HEK293T (cell line): Measurements from ENCODE around the gene MTOR.

Source experiments
- CTCF ChIA-PET: fragments of 350-600 bp; formaldehyde crosslinking; extraction: SDS; loops from one replicate; lab custom pipeline; 2021; ENCODE audit warnings: antibody characterized with exemption, inconsistent platforms; lab: Yijun Ruan, JAX
- POLR2A ChIA-PET: fragments of 350-600 bp; formaldehyde crosslinking; extraction: SDS; loops from one replicate; lab custom pipeline; 2020; ENCODE audit warnings: antibody characterized with exemption, inconsistent platforms; lab: Yijun Ruan, JAX
- DNase-seq: peaks from one replicate; pipeline ENCODE4 v3.0.0; 2012; ENCODE audit warnings: mixed read lengths; ENCODE audit errors: extremely low spot score
- ARNT ChIP-seq: fragments of 450-650 bp; IDR thresholded peaks from 2 replicates; pipeline ENCODE4 v1.6.1; 2017; ENCODE audit warnings: mild to moderate bottlenecking
- BHLHE40 ChIP-seq: fragments of 450-650 bp; IDR thresholded peaks from 2 replicates; pipeline ENCODE4 v1.6.1; 2016; ENCODE audit warnings: mild to moderate bottlenecking, moderate library complexity, borderline replicate concordance
- CTBP1 ChIP-seq: fragments of 450-650 bp; IDR thresholded peaks from 2 replicates; pipeline ENCODE4 v1.6.1; 2016; ENCODE audit warnings: borderline replicate concordance
- ELF4 ChIP-seq: fragments of 450-650 bp; IDR thresholded peaks from 2 replicates; pipeline ENCODE4 v1.6.1; 2017; ENCODE audit warnings: antibody characterized with exemption
- FOXA1 ChIP-seq: fragments of 450-650 bp; IDR thresholded peaks from 2 replicates; pipeline ENCODE4 v1.6.1; 2016; ENCODE audit warnings: mild to moderate bottlenecking
- FOXK2 ChIP-seq: fragments of 450-650 bp; IDR thresholded peaks from 2 replicates; pipeline ENCODE4 v1.6.1; 2016; ENCODE audit warnings: mild to moderate bottlenecking
- FOXM1 ChIP-seq: fragments of 450-650 bp; IDR thresholded peaks from 2 replicates; pipeline ENCODE4 v1.6.1; 2017; ENCODE audit warnings: mild to moderate bottlenecking, borderline replicate concordance
- HDGF ChIP-seq: fragments of 450-650 bp; IDR thresholded peaks from 2 replicates; pipeline ENCODE4 v1.6.1; 2017; ENCODE audit warnings: antibody characterized with exemption, borderline replicate concordance
- L3MBTL2 ChIP-seq: fragments of 450-650 bp; conservative IDR thresholded peaks from 2 replicates; pipeline ENCODE4 v1.6.1; 2016; ENCODE audit warnings: mild to moderate bottlenecking
- LEF1 ChIP-seq: fragments of 450-650 bp; IDR thresholded peaks from 2 replicates; pipeline ENCODE4 v1.6.1; 2017; ENCODE audit warnings: mild to moderate bottlenecking, borderline replicate concordance
- NFRKB ChIP-seq: fragments of 450-650 bp; IDR thresholded peaks from 2 replicates; pipeline ENCODE4 v1.6.1; 2016; ENCODE audit warnings: mild to moderate bottlenecking, moderate library complexity
- SP1 ChIP-seq: fragments of 450-650 bp; IDR thresholded peaks from 2 replicates; pipeline ENCODE4 v1.6.1; 2017
- SUZ12 ChIP-seq: fragments of 450-650 bp; IDR thresholded peaks from 2 replicates; pipeline ENCODE4 v1.6.1; 2016; ENCODE audit warnings: mild to moderate bottlenecking
- TARDBP ChIP-seq: fragments of 450-650 bp; IDR thresholded peaks from 2 replicates; pipeline ENCODE4 v1.6.1; 2016
- ZNF384 ChIP-seq: fragments of 450-650 bp; IDR thresholded peaks from 2 replicates; pipeline ENCODE4 v1.6.1; 2016
- TF ChIP-seq, protein P1 (sequence below): fragments of 450-650 bp; IDR thresholded peaks from 2 replicates; pipeline ENCODE4 v1.6.1; 2016

MTOR gene

DNA sequence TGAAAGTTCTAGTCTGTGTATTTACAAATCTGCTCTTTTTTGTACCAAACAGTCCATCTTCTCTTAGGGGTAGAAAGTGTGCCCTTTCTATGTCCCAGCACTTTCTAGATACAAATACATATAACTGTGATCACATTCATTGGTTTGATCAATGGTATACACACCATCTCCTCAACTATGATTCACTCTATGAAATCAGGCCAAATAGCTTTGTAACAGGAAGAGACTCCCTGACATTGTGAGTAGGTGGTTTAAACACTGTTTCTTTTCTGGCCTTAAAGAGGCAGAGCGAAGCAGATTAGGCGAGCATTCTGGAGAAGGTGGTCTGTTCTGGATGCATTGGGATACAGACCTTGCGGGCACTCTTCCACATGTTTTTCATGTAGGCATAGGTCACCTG lies 123.4 kb downstream of the MTOR start:
- ChIA-PET CTCF (no interaction called here), POLR2A (no interaction called here)
- TF ChIP-seq SP1 (no peak), ZNF384 (no peak), NFRKB (no peak), TARDBP (no peak), SUZ12 (no peak), HDGF (no peak), BHLHE40 (no peak), ELF4 (no peak), FOXA1 (no peak), ARNT (no peak), FOXK2 (no peak), FOXM1 (no peak), L3MBTL2 (no peak)
- TF ChIP-seq, protein P1, sequence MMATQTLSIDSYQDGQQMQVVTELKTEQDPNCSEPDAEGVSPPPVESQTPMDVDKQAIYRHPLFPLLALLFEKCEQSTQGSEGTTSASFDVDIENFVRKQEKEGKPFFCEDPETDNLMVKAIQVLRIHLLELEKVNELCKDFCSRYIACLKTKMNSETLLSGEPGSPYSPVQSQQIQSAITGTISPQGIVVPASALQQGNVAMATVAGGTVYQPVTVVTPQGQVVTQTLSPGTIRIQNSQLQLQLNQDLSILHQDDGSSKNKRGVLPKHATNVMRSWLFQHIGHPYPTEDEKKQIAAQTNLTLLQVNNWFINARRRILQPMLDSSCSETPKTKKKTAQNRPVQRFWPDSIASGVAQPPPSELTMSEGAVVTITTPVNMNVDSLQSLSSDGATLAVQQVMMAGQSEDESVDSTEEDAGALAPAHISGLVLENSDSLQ = no peak
- no peak for DNase-seq

DNA sequence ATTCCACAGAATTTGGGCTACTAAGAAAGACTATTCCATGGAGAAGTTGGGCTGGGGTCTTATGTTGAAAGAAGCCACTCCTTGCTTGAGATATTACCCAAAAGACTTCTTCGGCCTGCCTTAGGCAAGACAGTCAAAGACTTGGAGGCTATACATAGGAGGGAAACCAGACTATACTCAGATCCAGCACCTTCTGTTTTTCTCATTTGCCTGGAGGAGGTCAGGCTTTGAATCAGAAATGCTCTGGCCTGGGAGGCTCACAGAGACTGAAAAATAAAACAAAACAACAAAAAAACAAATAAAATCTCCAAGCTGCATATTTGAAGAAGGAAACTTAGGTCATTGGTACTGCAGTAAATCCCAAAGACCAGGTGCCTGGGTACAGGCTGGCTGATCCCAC lies 124.3 kb downstream of the MTOR start:
- ChIA-PET POLR2A (no interaction called here), CTCF (no interaction called here)
- no peak for DNase-seq
- TF ChIP-seq SUZ12 = no peak
- no peak for TF ChIP-seq L3MBTL2
- TF ChIP-seq, protein P1 = no peak
- no peak for TF ChIP-seq BHLHE40
- no peak for TF ChIP-seq LEF1
- no peak for TF ChIP-seq ELF4
- TF ChIP-seq SP1 = no peak
- no peak for TF ChIP-seq NFRKB
- TF ChIP-seq FOXM1 = no peak

DNA sequence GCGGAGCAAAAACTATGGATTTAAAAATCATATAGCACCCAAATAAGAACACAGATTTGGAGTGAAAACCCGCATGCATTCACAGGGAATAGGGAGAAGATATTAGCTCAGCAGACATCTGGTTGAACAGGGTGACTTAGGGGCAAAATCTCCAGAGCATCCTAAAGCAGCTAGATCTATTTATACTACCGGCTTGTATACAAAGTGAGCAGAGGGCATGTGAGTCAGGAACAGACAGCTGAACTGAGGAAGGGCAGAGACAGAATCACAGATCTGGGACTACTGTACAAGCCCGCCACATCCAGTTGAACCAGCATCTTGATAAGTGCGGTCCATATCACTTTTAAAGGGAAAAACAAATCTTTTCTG lies 127.5 kb downstream of the MTOR start:
- ChIA-PET POLR2A (no interaction called here), CTCF (no interaction called here)
- no peak for DNase-seq
- TF ChIP-seq FOXM1 = no peak
- no peak for TF ChIP-seq FOXA1
- TF ChIP-seq, protein P1 = no peak

DNA sequence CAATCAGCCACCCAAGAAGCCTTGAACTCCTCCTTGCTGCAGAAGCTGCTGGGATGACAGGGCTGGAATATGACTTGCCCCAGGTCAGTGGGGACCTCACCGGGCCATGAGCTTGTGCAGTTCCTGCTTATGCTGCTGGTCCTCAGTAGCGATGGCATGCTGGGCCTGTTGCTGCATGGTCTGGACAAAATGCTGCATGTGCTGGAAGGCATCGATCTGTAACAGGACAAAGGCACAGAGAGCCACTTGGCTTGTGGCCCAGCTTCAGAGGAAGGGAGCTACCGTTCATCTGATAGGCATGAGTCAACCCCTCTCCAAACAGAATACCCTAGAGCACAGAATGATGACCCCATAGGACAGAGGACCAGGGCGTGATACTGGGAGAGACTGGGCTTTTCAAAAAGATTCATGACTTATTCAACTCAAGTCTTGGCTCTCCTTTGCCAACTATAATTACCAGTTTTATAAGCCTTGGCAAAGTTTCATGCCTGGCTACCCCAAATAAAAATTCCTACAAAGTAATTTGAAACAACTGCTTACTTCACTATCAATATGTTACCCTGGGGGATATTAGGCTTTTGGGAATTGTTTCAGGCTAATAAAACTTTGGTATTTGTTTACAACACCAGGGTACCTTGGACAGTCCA lies 128.0 kb downstream of the MTOR start:
- no peak for DNase-seq
- CTCF ChIA-PET = no interaction called here
- POLR2A ChIA-PET = interaction anchor here (0.9 kb wide), 1 partner anchor 35 kb away, joined by 3 read pairs; the partner anchor contains the start of gene EXOSC10
- TF ChIP-seq TARDBP = no peak

DNA sequence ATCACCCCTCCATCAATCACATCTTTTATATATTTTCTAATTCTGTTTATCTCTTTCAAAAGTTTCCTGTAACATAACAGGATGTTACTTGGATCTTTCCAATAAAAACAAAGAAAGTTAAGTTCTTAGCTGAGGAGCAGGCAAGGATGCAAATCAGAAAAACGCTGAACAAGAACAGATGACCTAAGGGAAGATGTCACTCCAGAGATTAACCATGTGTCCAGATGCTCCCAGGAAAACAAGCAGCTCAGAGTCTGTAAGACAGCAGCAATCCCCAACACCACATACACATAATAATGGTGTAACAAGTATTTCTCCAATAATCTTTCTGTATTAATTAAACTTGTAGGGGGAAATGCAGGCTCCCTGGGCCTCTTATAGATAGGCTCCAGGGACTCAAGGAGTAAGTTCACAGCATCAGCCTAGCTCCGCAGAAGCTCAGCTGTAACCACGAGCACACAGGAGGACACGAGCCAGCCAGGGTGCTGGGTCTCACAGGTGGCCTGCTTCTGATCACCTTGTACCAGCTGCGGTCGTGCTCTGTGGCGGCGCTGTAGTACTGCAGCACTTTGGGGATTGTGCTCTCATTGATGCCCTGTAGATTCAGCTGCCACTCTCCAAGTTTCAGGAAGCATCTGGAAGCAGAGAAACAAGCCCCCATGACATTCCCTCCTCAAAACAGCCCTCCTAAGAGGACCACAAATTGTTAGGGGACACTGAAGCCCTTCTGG lies 129.6 kb downstream of the MTOR start:
- POLR2A ChIA-PET = interaction anchor here (0.6 kb wide), 1 partner anchor 29 kb away, joined by 3 read pairs; no protein-coding TSS in a partner anchor
- TF ChIP-seq ELF4 (no peak), SUZ12 (no peak), NFRKB (no peak), FOXA1 (no peak), L3MBTL2 (no peak), BHLHE40 (no peak), LEF1 (no peak), SP1 (no peak), TARDBP (no peak), FOXM1 (no peak), CTBP1 (no peak), FOXK2 (no peak), ARNT (no peak), HDGF (no peak)
- TF ChIP-seq, protein P1 = no peak
- no peak for DNase-seq
- CTCF ChIA-PET = interaction anchor here (0.8 kb wide), 1 partner anchor 512 kb away, joined by 3 read pairs; no protein-coding TSS in a partner anchor

DNA sequence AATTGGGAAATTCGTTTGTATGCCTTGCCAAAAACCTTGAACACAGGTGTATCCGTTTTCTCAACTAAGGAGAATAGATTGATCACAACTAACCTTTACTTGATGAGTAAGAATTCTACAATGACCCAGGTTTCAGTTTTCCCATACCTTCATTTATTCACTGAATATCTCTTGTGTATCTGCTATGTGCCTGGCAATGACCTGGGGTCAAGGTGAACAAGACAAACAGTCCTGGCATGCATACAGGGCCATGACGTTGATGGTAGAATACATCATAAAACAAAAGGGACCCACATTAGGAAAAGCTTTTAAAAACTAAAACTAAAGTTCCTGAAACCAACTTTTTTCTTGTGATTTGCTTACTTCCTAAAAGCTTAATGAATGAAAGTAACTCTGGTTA lies 130.5 kb downstream of the MTOR start:
- TF ChIP-seq ELF4 (no peak), ZNF384 (no peak), NFRKB (no peak), HDGF (no peak), SP1 (no peak), ARNT (no peak), TARDBP (no peak), CTBP1 (no peak), LEF1 (no peak), SUZ12 (no peak), L3MBTL2 (no peak), FOXA1 (no peak), FOXK2 (no peak), BHLHE40 (no peak), FOXM1 (no peak)
- TF ChIP-seq, protein P1 = no peak
- no peak for DNase-seq
- ChIA-PET CTCF (no interaction called here), POLR2A (no interaction called here)
